CD4-positive, alpha-beta T cell treated with Interleukin-15 for 1 hour (primary cell): Measurements from ENCODE around the gene OR2T33.
"Not testable (repeated sequence)": the region's sequence is repeated elsewhere in the genome, so short reads cannot be mapped to it uniquely, and the experiment has no call there.

Experiments used
- DNase-seq: peaks from one replicate; pipeline ENCODE4 v3.0.0-alpha.2; 2020

The OR2T33 gene, protein sequence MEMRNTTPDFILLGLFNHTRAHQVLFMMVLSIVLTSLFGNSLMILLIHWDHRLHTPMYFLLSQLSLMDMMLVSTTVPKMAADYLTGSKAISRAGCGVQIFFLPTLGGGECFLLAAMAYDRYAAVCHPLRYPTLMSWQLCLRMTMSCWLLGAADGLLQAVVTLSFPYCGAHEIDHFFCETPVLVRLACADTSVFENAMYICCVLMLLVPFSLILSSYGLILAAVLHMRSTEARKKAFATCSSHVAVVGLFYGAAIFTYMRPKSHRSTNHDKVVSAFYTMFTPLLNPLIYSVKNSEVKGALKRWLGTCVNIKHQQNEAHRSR

GRCh38 chr1:248277876-248278275 lies at the start of gene OR2T33:
OR2T33 (minus strand) TSS chr1:248277976; CDS start chr1:248273814, 4,162 bp downstream.
- DNase-seq: no peak

- no peak for DNase-seq
These were observed 46.7 kb upstream of the OR2T33 start, which contains the start of gene OR2M7 for GRCh38 chr1:248324468-248324867. OR2M7 (minus strand) TSS chr1:248324568; CDS start chr1:248324568, 0 bp downstream.

DNA sequence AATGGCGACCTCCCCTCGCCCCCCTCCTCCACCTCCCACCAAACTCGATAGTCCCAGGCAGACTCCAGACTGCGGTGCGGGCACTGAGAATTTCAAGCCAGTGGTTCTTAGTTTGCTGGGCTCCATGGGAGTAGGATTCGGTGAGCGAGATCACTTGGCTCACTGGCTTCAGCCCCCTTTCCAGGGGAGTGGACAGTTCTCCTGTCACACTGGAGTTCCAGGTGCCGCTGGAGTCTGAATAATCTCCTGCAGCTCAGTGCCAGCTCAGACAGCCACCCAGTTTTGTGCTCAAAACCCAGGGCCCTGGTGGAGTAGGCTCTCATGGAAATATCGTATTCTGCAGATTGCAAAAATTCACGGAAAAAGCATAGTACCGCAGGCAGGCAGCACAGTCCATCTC lies 39.0 kb upstream of the OR2T33 start:
- no peak for DNase-seq

DNA sequence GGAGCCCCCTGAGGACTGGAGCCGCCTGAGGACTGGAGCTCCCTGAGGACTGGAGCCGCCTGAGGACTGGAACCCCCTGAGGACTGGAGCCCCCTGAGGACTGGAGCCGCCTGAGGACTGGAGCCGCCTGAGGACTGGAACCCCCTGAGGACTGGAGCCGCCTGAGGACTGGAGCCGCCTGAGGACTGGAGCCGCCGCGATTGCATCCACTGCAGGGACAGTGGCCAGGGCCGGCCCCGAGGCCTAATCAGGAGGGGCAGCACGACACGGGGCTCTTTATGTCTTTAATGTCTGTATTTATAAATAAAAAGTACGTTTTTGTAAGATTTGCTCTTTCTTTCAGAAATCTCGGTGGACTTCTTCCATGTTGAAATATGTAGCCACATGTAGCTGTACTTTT lies 29.0 kb upstream of the OR2T33 start:
- not testable (repeated sequence) for DNase-seq

- no peak for DNase-seq
These were observed 28.3 kb upstream of the OR2T33 start for GRCh38 chr1:248306103-248306502.

GRCh38 chr1:248305672-248306071 lies 27.9 kb upstream of the OR2T33 start:
- DNase-seq: not testable (repeated sequence)

DNA sequence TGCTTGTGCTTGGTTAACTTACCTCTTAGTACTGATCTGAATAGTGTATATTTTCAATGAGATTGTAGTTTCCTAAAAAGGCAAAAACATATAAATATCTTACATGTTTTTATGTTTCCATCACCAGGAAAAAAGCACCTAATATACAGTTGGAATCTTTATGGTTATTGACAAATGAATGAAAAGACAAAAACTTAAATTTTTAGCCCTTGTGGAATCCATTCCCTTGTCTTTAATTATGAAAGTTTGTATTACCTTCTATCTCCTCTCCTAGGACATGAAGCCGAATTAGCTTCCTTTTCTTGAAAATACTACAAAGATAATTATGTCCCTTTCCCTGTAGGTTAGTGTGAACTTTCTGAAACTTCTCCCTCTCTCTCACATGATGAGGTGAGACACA lies 25.5 kb upstream of the OR2T33 start, which contains the start of gene OR2T12:
Gene OR2T12 (minus strand): TSS at position 101 of the 400 bp plus-strand sequence. CDS start 7,846 bp downstream, outside the sequence.
- no peak for DNase-seq

GRCh38 chr1:248288391-248288790 lies 10.6 kb upstream of the OR2T33 start:
- DNase-seq: no peak

DNA sequence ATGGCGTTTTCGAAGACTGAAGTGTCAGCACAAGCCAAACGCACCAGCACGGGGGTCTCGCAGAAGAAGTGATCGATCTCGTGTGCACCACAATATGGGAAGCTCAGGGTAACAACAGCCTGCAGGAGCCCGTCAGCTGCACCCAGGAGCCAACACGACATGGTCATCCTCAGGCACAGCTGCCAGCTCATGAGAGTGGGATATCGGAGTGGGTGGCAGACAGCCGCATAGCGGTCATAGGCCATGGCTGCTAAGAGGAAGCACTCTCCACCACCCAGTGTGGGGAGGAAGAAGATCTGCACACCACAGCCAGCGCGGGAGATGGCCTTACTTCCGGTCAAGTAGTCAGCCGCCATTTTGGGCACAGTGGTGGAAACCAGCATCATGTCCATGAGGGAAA lies 4.6 kb downstream of the OR2T33 start:
- not testable (repeated sequence) for DNase-seq

DNA sequence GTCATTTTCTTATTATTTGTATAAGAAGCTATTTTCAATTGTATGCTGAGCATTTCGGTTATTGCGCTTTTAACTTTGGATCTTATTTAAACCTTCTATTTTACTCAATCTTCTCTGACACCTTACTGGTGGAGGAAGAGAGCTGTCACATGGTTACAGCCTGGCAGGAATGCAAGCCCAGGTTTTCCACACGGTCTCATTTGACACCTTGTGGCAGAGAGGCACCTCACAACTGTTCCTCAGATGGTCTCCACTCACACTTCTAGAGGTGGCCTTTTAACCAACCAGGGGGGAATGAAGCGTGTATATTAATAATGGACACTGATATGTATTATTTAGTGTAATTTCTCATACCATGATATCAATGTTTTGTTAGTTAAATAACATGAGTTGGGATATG lies 9.6 kb downstream of the OR2T33 start:
- no peak for DNase-seq

DNA sequence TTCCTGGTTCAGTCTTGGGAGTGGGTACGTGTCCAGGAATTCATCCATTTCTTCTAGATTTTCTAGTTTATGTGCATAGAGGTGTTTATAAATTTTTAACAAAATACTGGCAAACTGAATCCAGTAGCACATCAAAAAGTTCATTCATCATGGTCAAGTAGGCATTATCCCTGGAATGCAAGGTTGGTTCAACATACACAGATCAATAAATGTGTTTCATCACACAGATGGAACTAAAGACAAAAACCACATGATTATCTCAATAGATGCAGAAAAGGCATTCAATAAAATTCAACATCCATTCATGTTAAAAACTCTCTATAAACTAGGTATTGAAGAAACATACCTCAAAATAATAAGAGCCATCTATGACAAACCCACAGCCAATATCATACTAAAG lies 18.5 kb downstream of the OR2T33 start:
- DNase-seq: not testable (repeated sequence)

- no peak for DNase-seq
These were observed 34.6 kb downstream of the OR2T33 start for GRCh38 chr1:248243204-248243603.

DNA sequence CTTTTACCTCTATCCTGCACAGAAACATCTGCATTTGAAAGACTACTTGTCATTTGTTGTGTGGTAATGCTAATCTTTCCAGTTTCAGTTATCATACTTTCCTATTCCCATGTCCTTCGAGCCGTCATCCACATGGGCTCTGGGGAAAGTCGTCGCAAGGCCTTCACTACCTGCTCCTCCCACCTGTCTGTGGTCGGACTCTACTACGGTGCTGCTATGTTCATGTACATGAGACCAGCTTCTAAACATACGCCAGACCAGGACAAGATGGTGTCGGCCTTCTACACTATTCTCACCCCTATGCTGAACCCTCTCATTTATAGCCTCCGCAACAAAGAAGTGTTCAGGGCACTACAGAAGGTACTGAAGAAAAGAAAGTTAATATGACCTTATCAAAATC lies 38.3 kb downstream of the OR2T33 start:
- no peak for DNase-seq

- no peak for DNase-seq
These were observed 46.7 kb downstream of the OR2T33 start, which contains the start of gene OR2M4 for GRCh38 chr1:248231117-248231516. OR2M4 (plus strand) TSS chr1:248231417; CDS start chr1:248238929, 7,512 bp downstream.

- DNase-seq: no peak
These were observed 48.3 kb downstream of the OR2T33 start for GRCh38 chr1:248229360-248229908.

DNA sequence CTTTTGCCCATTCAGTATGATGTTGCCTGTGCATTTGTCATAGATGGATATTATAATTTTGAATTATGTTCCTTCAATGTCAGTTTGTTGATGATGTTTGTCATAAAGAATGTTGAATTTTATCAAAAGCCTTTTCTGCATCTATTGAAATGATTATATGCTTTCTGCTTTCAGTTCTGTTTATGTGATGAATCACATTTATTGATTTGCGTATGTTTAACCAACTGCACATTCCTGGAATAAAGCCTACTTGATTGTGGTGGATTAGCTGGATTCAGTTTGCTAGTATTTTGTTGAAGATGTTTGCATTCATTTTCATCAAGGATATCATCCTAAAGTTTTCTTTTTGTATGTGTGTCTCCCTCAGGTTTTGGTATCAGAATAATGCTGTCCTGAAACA lies 52.2 kb downstream of the OR2T33 start:
- no peak for DNase-seq
